GM23338 (cell line): ENCODE results near the gene C1R. TPM values are rescaled to one million over a fixed set of nuclear protein-coding genes. Genes with fewer than 3 reads are reported as not detected.

Experiments used
- ATAC-seq: fragments of 200-7000 bp; cut with Tn5 transposase; 3 replicates; pipeline ENCODE4 v1.9.1; 2020
- DNase-seq: peaks from one replicate; pipeline ENCODE4 v3.0.0-alpha.2; 2015; ENCODE audit warnings: low spot score
- H2AFZ ChIP-seq: fragments of 200-600 bp; sonication (generic); 2 replicates; pipeline ENCODE4 v1.8.0; 2016; ENCODE audit warnings: antibody characterized with exemption, mild to moderate bottlenecking, moderate library complexity
- H3F3A ChIP-seq: fragments of 200-600 bp; sonication (generic); replicated peaks from 2 replicates; pipeline ENCODE4 v1.8.0; 2017; ENCODE audit warnings: antibody characterized with exemption, mixed run types, low read depth
- H3K27ac ChIP-seq: fragments of 200-600 bp; sonication (generic); 2 replicates; pipeline ENCODE4 v1.6.1; 2016; ENCODE audit warnings: low read depth
- H3K27me3 ChIP-seq: fragments of 200-600 bp; sonication (generic); 2 replicates; pipeline ENCODE4 v1.8.0; 2016; ENCODE audit warnings: mild to moderate bottlenecking, mixed run types, moderate library complexity; ENCODE audit not compliant: insufficient read depth
- H3K36me3 ChIP-seq: fragments of 200-600 bp; sonication (generic); 2 replicates; pipeline ENCODE4 v1.8.0; 2016; ENCODE audit warnings: mild to moderate bottlenecking; ENCODE audit not compliant: insufficient read depth
- H3K4me1 ChIP-seq: fragments of 200-600 bp; sonication (generic); 2 replicates; pipeline ENCODE4 v1.8.0; 2016; ENCODE audit warnings: mild to moderate bottlenecking, moderate library complexity; ENCODE audit not compliant: insufficient read depth
- H3K4me2 ChIP-seq: fragments of 200-600 bp; sonication (generic); 2 replicates; pipeline ENCODE4 v1.7.1; 2017; ENCODE audit warnings: mixed run types
- H3K4me3 ChIP-seq: fragments of 200-600 bp; sonication (generic); 2 replicates; pipeline ENCODE4 v1.6.1; 2016; ENCODE audit warnings: mixed run types
- H3K79me2 ChIP-seq: fragments of 200-600 bp; sonication (generic); replicated peaks from 2 replicates; pipeline ENCODE4 v1.8.0; 2017; ENCODE audit warnings: mild to moderate bottlenecking; ENCODE audit not compliant: insufficient read depth
- H3K9me2 ChIP-seq: fragments of 200-600 bp; sonication (generic); 2 replicates; pipeline ENCODE4 v1.8.0; 2017; ENCODE audit not compliant: insufficient read depth
- H4K20me1 ChIP-seq: fragments of 200-600 bp; sonication (generic); replicated peaks from 2 replicates; pipeline ENCODE4 v1.8.0; 2017; ENCODE audit warnings: mild to moderate bottlenecking; ENCODE audit not compliant: insufficient read depth
- H3K27ac Mint-ChIP-seq: 2 replicates; pipeline ENCODE4 v1.8.0; 2020; ENCODE audit warnings: inconsistent platforms, mild to moderate bottlenecking, moderate library complexity, mixed read lengths
- H3K27me3 Mint-ChIP-seq: 3 replicates; pipeline ENCODE4 v1.8.0; 2022; ENCODE audit warnings: low read depth, mild to moderate bottlenecking, moderate library complexity, mixed read lengths, inconsistent platforms; ENCODE audit not compliant: insufficient read depth, poor library complexity
- H3K36me3 Mint-ChIP-seq: 3 replicates; pipeline ENCODE4 v1.8.0; 2021; ENCODE audit warnings: low read depth, mild to moderate bottlenecking, inconsistent platforms, moderate library complexity, mixed read lengths
- H3K4me1 Mint-ChIP-seq: 3 replicates; pipeline ENCODE4 v1.8.0; 2020; ENCODE audit warnings: mild to moderate bottlenecking, inconsistent platforms, mixed read lengths
- H3K4me3 Mint-ChIP-seq: 3 replicates; pipeline ENCODE4 v1.8.0; 2021; ENCODE audit warnings: moderate library complexity, mild to moderate bottlenecking, inconsistent platforms, mixed read lengths
- H3K9me3 Mint-ChIP-seq: 3 replicates; pipeline ENCODE4 v1.8.0; 2020; ENCODE audit warnings: moderate library complexity, mild to moderate bottlenecking, inconsistent platforms, mixed read lengths
- CREB1 ChIP-seq: fragments of 250-450 bp; sonication (Bioruptor Pico); IDR thresholded peaks from 2 replicates; pipeline ENCODE4 v1.5.0; 2020; ENCODE audit warnings: low read depth, mild to moderate bottlenecking, moderate library complexity
- CTCF ChIP-seq, 2 experiments: fragments of 200-600 bp in 1 of 2; sonication (generic) in 1 of 2; conservative IDR thresholded peaks; 2 replicates each; pipeline versions ENCODE4 v1.5.1 to v1.6.1; 2016 to 2017; ENCODE audit warnings: antibody characterized with exemption in 2 of 2, low read depth in 2 of 2, mild to moderate bottlenecking in 2 of 2, moderate library complexity in 1 of 2
- EZH2 ChIP-seq: fragments of 200-600 bp; sonication (generic); IDR thresholded peaks from one replicate; pipeline ENCODE4 v1.8.0; 2017; ENCODE audit warnings: antibody characterized with exemption, mild to moderate bottlenecking, low read depth; ENCODE audit not compliant: unreplicated experiment
- EZH2phosphoT487 ChIP-seq: fragments of 200-600 bp; sonication (generic); IDR thresholded peaks from one replicate; pipeline ENCODE4 v1.8.1; 2018; ENCODE audit warnings: antibody characterized with exemption; ENCODE audit not compliant: unreplicated experiment
- STAT1 ChIP-seq: IDR thresholded peaks from one replicate; pipeline ENCODE4 v1.6.1; 2016; ENCODE audit warnings: antibody characterized with exemption; ENCODE audit not compliant: unreplicated experiment
- ZNF114 ChIP-seq: fragments of 250-450 bp; sonication (Bioruptor Pico); IDR thresholded peaks from 2 replicates; pipeline ENCODE4 v1.5.0; 2020; ENCODE audit warnings: mild to moderate bottlenecking, moderate library complexity
- ZNF331 ChIP-seq: fragments of 250-450 bp; sonication (Bioruptor Pico); IDR thresholded peaks from 2 replicates; pipeline ENCODE4 v1.5.0; 2020; ENCODE audit warnings: low read depth, mild to moderate bottlenecking, moderate library complexity
- ZNF462 ChIP-seq: fragments of 250-450 bp; sonication (Bioruptor Pico); IDR thresholded peaks from 2 replicates; pipeline ENCODE4 v1.5.0; 2020; ENCODE audit warnings: mild to moderate bottlenecking, moderate library complexity
- polyA plus RNA-seq: library from polyadenylated mRNA; unstranded; fragments of >200 nt; fragmentation: Nextera tagmentation; extraction: Ambion mirVana; gene quantifications from 2 replicates; pipeline ENCODE4 v1.2.1, GENCODE V29; 2016
- total RNA-seq: library from RNA; depleted of rRNA; stranded (reverse); fragments of >200 nt; shearing (Covaris generic); gene quantifications from 2 replicates; pipeline ENCODE4 v1.2.3, GENCODE V29; 2014

C1R gene
- total and polyA plus RNA-seq, 2 experiments from 2014 or later = 6.4 to 8.8 TPM

- no peaks in the 10 kb centered on the region for H3K9me2 ChIP-seq
- no peak overlapping the region for H2AFZ ChIP-seq
- H3K4me3 ChIP-seq = no peak overlapping the region
- no peaks in the 10 kb centered on the region for H3K79me2 ChIP-seq
- no peaks in the 10 kb centered on the region for H3K27me3 ChIP-seq
- H3K4me2 ChIP-seq = no peak overlapping the region
- no peaks in the 10 kb centered on the region for H3K4me1 Mint-ChIP-seq
- H3K27ac Mint-ChIP-seq = no peak overlapping the region
- no peaks in the 10 kb centered on the region for H4K20me1 ChIP-seq
- H3K36me3 Mint-ChIP-seq = no peaks in the 10 kb centered on the region
- no peaks in the 10 kb centered on the region for H3K36me3 ChIP-seq
- H3K27ac ChIP-seq = no peak overlapping the region
- no peak overlapping the region for H3K4me3 Mint-ChIP-seq
- ATAC-seq = no peak; the same call in 2 of the 3 replicates
- no peaks in the 10 kb centered on the region for H3K9me3 Mint-ChIP-seq
- TF ChIP-seq CTCF (conservative IDR thresholded peaks at IDR 0.05; ENCODE audit: low read depth in 2 of 2) = no peak
- DNase-seq = no peak
- no peaks in the 10 kb centered on the region for H3K4me1 ChIP-seq
- peaks cover 2% of the 10 kb centered on the region for H3K27me3 Mint-ChIP-seq
- H3F3A ChIP-seq = no peaks in the 10 kb centered on the region
Measured at GRCh38 chr12:7046383-7047105, 45.7 kb downstream of the C1R start.

DNA sequence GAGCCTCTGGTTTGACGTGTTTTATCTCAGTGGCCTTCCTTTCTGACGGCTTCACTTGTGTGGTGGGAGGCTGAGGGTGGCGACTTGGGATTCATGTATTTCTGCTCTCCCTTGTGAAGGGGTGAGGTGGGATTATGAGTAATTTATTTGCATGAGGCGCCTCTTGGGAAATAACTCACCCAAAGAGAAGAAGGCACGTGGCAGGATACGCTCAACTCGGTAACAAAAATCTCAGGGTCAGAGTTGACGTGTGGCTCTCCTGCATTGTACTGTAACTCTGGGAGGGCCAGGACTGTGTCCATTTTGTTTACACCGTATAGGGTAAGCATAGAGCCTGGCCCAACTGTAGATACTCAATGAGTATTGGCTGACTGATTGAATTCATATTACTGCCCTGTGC, 46.3 kb downstream of the C1R start:
- Mint-ChIP-seq H3K9me3 (no peaks in the 10 kb centered on the region), H3K4me3 (no peak overlapping the region), H3K27me3 (peaks cover 2% of the 10 kb centered on the region), H3K27ac (no peak overlapping the region), H3K4me1 (peaks cover 3% of the 10 kb centered on the region; the same call in 1 of the 3 replicates), H3K36me3 (no peaks in the 10 kb centered on the region)
- Histone ChIP-seq H3K27me3 (no peaks in the 10 kb centered on the region), H4K20me1 (no peaks in the 10 kb centered on the region), H3K36me3 (no peaks in the 10 kb centered on the region), H3K79me2 (no peaks in the 10 kb centered on the region), H3K4me2 (no peak overlapping the region), H3F3A (no peaks in the 10 kb centered on the region), H3K9me2 (no peaks in the 10 kb centered on the region), H2AFZ (no peak overlapping the region), H3K4me1 (no peaks in the 10 kb centered on the region), H3K4me3 (no peak overlapping the region), H3K27ac (no peak overlapping the region)
- ATAC-seq = no peak
- DNase-seq = no peak
- TF ChIP-seq EZH2phosphoT487 = no peak
- no peak for TF ChIP-seq EZH2
- TF ChIP-seq STAT1 = no peak
- no peak for TF ChIP-seq ZNF462 (CRISPR knock-in tag)
- TF ChIP-seq ZNF114 = no peak
- no peak for TF ChIP-seq CTCF (conservative IDR thresholded peaks at IDR 0.05; ENCODE audit: low read depth in 2 of 2)
- TF ChIP-seq ZNF331 = no peak
- TF ChIP-seq CREB1 (CRISPR knock-in tag) = no peak
